ENCODE results near the gene PPP6R2. TPM values are rescaled to one million over a fixed set of nuclear protein-coding genes. Genes with fewer than 3 reads are reported as not detected.
A peak's percentile ranks its signal among the peaks of the same experiment; 100 is the strongest.

PPP6R2 gene
- total RNA-seq, 1 donor from 2014 or later, result 87.9 TPM

DNA sequence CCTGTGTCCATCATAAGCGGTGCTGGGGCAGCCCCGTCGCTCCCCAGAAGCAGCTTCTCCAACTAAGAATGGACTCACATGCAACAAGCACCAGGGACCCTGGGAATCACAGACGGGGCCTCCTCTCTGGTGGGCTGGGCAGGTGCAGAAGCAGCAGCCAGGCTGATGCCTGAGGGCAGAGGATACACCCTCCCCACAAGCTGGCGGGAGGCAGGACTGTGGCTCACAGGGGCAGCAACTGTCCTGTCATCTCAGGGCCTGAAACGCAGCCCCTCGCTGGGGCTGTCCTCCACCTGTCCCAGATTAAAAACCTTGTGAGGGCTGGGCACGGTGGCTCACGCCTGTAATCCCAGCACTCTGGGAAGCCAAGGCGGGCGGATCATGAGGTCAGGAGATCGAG lies 134.8 kb downstream of the PPP6R2 start:
- no peak overlapping the region for H3K27ac Mint-ChIP-seq
- TF ChIP-seq, protein P1, sequence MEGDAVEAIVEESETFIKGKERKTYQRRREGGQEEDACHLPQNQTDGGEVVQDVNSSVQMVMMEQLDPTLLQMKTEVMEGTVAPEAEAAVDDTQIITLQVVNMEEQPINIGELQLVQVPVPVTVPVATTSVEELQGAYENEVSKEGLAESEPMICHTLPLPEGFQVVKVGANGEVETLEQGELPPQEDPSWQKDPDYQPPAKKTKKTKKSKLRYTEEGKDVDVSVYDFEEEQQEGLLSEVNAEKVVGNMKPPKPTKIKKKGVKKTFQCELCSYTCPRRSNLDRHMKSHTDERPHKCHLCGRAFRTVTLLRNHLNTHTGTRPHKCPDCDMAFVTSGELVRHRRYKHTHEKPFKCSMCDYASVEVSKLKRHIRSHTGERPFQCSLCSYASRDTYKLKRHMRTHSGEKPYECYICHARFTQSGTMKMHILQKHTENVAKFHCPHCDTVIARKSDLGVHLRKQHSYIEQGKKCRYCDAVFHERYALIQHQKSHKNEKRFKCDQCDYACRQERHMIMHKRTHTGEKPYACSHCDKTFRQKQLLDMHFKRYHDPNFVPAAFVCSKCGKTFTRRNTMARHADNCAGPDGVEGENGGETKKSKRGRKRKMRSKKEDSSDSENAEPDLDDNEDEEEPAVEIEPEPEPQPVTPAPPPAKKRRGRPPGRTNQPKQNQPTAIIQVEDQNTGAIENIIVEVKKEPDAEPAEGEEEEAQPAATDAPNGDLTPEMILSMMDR (IDR thresholded peaks at IDR 0.05; ENCODE audit: unreplicated experiment), result no peak
- H3K4me3 Mint-ChIP-seq (ENCODE audit: low read depth), result no peak overlapping the region
- peaks cover 17% of the 10 kb centered on the region for H3K4me1 Mint-ChIP-seq (ENCODE audit: low read depth)
- H3K9me3 Mint-ChIP-seq (ENCODE audit: low read depth), result no peaks in the 10 kb centered on the region
- DNase-seq (ENCODE audit: low spot score, unreplicated experiment), result no peak
- H3K27me3 Mint-ChIP-seq, result peaks cover 29% of the 10 kb centered on the region
- peaks cover 1% of the 10 kb centered on the region for H3K36me3 Mint-ChIP-seq (ENCODE audit: insufficient read depth)

DNA sequence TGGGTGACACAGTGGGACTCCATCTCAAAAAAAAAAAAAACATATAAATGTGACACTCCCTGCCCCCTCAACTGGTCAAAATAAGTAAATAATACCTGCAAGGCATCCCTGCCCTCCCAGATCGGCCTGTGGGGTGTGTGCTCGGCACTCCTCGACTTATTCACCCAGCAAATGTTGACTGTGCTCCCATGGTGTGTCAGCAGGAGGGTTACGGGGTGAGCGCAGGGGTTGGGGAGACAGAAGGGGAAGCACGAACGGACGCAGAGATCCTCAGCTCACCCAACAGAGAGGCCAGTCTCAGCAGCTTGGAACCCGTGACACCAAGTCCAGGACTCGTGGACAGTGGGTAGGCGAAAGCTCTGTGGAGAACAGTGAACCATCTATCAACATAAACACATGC lies 136.6 kb downstream of the PPP6R2 start:
- H3K27me3 Mint-ChIP-seq, result peaks cover 32% of the 10 kb centered on the region
- TF ChIP-seq, protein P1 (IDR thresholded peaks at IDR 0.05; ENCODE audit: unreplicated experiment), result no peak
- H3K36me3 Mint-ChIP-seq (ENCODE audit: insufficient read depth), result no peaks in the 10 kb centered on the region
- peaks cover 5% of the 10 kb centered on the region for H3K4me1 Mint-ChIP-seq (ENCODE audit: low read depth)
- no peaks in the 10 kb centered on the region for H3K9me3 Mint-ChIP-seq (ENCODE audit: low read depth)
- no peak overlapping the region for H3K4me3 Mint-ChIP-seq (ENCODE audit: low read depth)
- DNase-seq (ENCODE audit: low spot score, unreplicated experiment), result no peak
- H3K27ac Mint-ChIP-seq, result no peak overlapping the region

DNA sequence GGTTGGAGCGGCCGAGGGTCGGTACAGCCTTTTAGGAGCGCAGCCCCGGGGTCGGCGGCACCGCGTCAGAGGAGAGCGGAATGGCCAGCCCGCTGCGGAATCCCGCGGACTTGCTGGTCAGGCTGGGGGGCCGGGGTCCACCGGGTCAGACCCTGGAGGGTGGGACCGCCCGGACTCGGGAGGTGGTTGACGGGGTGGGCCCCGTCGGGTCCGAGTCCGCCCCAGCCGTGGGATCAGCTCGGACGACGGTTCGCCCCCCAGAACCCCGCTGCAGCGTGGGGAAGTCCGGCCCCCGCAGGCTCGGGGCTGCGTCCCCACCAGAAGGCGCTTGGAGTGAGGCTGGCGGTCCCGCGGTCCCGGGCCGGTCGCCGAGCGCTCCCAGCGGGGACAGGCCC lies 137.9 kb downstream of the PPP6R2 start:
- peak overlapping the region; percentile 55 for H3K4me3 Mint-ChIP-seq (ENCODE audit: low read depth)
- H3K9me3 Mint-ChIP-seq (ENCODE audit: low read depth), result no peaks in the 10 kb centered on the region
- peaks cover 41% of the 10 kb centered on the region for H3K27me3 Mint-ChIP-seq
- no peak overlapping the region for H3K27ac Mint-ChIP-seq
- TF ChIP-seq, protein P1 (IDR thresholded peaks at IDR 0.05; ENCODE audit: unreplicated experiment), result no peak
- no peak for DNase-seq (ENCODE audit: low spot score, unreplicated experiment)
- no peaks in the 10 kb centered on the region for H3K36me3 Mint-ChIP-seq (ENCODE audit: insufficient read depth)
- peaks cover 3% of the 10 kb centered on the region for H3K4me1 Mint-ChIP-seq (ENCODE audit: low read depth)

DNA sequence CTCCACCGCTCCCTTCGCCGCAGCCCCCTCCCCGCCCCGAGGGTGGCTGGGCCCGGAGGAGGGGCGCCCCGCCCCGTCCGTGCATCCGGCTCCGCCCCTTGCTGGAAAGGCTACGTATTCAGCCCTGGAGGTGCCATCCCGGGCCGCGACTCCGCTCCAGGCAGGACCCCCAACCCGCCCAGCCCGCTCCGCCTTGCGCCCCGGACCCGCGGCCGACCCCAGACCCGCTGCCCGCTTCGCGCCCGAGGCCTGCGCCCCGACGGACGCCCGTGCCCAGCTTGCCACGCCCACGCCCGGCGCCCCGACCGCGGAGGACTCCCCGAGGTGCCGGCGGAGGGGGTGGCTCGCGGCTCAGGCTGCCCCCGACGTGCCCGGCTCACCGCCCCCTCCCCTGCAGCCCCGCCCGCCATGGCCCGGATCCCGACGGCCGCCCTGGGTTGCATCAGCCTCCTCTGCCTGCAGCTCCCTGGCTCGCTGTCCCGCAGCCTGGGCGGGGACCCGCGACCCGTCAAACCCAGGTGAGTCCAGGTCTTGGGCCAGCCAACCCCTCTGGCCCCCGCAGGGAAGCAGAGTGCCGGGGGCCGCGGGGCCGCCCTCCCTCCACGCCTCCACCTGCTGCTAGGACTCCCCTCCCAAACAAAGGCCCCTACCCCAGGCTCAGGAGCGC lies 138.4 kb downstream of the PPP6R2 start, which contains the start of gene ADM2:
ADM2 (plus strand) TSS at position 104 of the 667 bp plus-strand sequence; CDS start at position 409, 305 bp downstream.
- Mint-ChIP-seq H3K36me3 (ENCODE audit: insufficient read depth) (no peaks in the 10 kb centered on the region), H3K9me3 (ENCODE audit: low read depth) (no peaks in the 10 kb centered on the region), H3K4me1 (ENCODE audit: low read depth) (peaks cover 3% of the 10 kb centered on the region), H3K27me3 (peaks cover 47% of the 10 kb centered on the region), H3K27ac (no peak within 1 kb of the TSS), H3K4me3 (ENCODE audit: low read depth) (peak within 1 kb of the TSS; percentile 63)
- peak; percentile 44 for DNase-seq (ENCODE audit: low spot score, unreplicated experiment)
- TF ChIP-seq, protein P1 (IDR thresholded peaks at IDR 0.05; ENCODE audit: unreplicated experiment), result no peak

DNA sequence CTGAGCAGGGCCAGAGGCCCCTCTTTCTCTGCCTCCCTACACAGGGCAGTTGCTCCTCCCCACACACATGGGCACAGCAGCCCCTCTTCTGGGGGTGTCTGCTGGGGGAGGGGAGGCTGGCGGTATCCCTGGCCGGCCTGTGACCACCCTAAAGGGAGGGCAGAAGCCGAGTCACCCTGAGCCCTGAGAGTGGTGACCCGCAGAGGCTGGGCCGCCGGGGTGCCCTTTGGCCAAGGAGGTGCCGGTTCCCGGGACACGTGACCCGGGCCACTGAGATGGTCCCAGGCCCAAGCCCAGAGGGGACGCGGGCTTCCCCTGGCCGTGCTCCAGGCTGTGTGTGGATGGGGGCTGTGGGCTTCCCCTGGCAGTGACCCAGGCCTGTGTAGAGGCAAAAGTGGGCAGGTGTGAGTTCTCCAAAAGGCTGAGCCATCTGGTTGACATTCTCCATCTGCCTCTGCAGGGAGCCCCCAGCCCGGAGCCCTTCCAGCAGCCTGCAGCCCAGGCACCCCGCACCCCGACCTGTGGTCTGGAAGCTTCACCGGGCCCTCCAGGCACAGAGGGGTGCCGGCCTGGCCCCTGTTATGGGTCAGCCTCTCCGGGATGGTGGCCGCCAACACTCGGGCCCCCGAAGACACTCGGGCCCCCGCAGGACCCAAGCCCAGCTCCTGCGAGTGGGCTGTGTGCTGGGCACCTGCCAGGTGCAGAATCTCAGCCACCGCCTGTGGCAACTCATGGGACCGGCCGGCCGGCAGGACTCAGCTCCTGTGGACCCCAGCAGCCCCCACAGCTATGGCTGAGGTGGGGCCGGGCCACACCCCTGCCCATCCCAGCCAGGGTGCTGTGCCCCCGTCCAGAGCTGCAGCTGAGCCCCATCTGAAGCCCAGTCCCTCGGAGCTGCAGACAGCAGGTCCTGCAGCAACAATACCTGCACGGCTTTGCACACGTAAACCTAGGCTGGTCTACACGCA lies 139.3 kb downstream of the PPP6R2 start:
- Mint-ChIP-seq H3K9me3 (ENCODE audit: low read depth) (no peaks in the 10 kb centered on the region), H3K36me3 (ENCODE audit: insufficient read depth) (no peaks in the 10 kb centered on the region), H3K27me3 (peaks cover 47% of the 10 kb centered on the region), H3K4me1 (ENCODE audit: low read depth) (no peaks in the 10 kb centered on the region), H3K4me3 (ENCODE audit: low read depth) (peak overlapping the region; percentile 63), H3K27ac (no peak overlapping the region)
- no peak for DNase-seq (ENCODE audit: low spot score, unreplicated experiment)
- TF ChIP-seq, protein P1 (IDR thresholded peaks at IDR 0.05; ENCODE audit: unreplicated experiment), result no peak
